GM12801 (cell line): ENCODE results near the gene STK32C.

Experiments
- TF ChIP-seq, protein P1 (sequence below): IDR thresholded peaks from one replicate; pipeline ENCODE4 v1.5.1; 2011; ENCODE audit warnings: control low read depth; ENCODE audit not compliant: insufficient read length; ENCODE audit errors: extremely low read depth

STK32C gene

DNA sequence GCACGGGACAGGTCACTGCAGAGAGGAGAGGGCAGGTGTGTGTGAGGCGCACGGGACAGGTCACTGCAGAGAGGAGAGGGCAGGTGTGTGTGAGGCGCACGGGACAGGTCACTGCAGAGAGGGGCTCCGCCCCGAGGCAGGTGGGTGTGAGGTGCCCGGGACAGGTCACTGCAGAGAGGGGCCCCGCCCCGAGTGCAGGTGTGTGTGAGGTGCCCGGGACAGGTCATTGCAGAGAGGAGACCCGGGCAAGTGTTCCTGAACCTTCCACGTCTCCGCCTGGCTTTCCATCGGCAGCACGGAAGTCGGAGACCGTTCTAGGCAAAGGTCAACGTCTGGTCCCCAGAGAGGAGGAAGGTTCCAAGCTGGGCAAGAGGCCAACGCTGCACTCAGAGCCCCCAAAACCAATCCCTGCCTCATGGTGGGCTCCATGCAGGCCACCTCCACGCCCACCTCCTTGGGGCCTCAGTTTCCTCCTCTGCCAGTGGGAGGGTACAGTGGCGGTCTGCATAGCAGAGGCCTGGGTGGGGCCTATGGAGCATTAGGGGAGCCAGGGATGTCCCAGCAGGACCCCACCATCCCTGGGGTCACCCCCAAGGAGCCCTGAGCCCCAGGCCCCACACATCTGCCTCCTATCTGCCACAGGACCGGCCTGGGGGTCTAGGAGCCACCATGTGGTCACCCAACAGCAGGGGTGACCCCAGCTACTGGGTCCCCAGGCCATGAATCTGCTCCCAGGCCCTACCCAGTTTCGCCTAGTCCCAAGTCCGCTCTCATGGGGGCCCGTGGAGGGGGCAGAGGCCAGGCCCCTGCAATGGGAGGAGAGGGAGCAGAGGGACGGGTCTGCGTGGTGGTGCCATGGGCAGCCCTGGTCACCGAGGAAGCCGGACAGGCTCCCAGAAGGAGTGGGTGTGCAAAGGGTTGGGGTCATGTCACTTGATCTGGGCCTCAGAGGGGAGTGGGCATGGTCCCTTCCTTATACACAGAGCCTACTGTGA lies 57.0 kb downstream of the STK32C start:
- TF ChIP-seq, protein P1, sequence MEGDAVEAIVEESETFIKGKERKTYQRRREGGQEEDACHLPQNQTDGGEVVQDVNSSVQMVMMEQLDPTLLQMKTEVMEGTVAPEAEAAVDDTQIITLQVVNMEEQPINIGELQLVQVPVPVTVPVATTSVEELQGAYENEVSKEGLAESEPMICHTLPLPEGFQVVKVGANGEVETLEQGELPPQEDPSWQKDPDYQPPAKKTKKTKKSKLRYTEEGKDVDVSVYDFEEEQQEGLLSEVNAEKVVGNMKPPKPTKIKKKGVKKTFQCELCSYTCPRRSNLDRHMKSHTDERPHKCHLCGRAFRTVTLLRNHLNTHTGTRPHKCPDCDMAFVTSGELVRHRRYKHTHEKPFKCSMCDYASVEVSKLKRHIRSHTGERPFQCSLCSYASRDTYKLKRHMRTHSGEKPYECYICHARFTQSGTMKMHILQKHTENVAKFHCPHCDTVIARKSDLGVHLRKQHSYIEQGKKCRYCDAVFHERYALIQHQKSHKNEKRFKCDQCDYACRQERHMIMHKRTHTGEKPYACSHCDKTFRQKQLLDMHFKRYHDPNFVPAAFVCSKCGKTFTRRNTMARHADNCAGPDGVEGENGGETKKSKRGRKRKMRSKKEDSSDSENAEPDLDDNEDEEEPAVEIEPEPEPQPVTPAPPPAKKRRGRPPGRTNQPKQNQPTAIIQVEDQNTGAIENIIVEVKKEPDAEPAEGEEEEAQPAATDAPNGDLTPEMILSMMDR = no peak

DNA sequence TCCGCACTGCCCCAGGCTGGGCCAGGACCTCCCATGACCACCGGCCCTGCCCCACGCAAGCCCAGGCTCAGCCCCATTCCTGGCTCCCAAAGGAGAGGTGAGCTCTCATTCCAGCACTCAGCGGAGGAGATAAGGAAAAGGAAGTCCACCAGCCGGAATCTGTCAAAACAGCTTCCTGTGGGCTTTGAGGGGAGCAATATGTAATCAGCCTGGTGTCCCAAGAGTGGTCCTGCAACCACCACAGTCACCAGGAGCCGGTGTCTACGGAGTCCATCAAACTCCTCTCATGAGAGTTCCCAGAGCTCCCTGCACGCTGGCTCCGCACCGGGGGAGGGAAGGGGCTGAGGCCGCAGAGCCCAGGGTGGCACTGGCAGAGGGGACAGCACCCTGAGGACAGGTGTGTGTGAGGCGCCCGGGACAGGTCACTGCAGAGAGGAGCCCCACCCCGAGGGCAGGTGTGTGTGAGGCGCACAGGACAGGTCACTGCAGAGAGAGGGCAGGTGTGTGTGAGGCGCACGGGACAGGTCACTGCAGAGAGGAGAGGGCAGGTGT lies 57.9 kb downstream of the STK32C start:
- TF ChIP-seq, protein P1 = no peak

DNA sequence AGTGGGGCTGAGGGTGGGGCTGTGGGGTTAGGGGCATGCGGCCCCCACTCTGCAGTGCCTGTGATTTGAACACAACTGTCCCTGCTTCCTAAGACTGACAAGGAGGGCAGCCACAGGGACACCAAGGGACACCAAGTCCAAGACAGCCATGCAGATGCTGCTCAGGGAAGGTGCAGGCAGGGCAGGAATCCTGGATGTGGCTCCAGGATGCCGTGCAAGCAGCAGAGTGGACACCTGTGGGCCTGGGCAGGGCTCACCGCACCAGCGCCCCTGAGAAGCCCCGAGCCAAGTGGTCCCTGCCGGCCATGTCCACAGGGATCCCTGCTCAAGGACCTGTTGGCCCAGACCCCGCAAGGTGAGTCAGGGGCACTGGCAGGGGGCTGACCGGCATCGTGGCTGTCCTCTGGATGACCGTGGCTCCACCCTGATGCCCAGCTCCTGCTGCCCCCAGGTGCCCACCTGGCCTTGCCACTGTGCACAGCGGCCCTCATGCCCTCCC lies 58.5 kb downstream of the STK32C start:
- TF ChIP-seq, protein P1 = no peak

DNA sequence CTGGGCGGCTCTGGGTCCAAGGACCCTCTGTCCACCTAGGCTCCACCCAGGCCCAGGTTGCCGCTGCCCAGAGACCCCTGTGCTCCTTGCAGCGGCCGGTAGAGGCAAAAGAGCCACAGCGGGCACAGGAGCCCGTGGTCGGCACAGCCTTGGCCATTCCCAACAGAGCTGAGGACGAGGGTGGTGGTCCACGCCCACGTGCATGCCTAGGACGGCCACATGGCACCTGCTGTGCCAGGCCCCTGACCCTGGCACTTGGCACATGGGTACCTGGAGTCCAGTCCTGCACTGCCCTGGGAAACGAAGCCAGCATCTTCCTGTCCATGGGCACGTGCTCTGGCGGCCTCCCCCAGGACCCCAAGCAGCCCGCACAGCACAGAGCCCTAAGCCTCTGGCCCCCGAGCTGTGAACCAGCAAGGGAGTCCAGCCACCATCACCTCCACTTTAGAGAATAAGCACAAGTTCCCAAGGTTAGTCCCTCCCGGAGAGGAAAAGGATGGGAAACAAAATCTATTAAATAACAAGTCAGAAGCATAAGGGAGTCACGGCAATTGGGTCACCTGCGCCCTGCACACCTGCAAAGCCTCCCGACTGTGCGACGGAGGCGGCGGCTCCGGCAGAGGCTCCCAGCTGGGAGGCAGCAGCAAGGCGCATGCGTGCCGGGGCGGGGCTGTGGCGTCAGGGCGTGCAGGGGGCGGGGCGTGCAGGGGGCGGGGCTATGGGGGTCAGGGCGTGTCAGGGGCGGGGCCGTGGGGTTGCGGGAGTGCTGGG lies 59.1 kb downstream of the STK32C start:
- TF ChIP-seq, protein P1 = no peak

DNA sequence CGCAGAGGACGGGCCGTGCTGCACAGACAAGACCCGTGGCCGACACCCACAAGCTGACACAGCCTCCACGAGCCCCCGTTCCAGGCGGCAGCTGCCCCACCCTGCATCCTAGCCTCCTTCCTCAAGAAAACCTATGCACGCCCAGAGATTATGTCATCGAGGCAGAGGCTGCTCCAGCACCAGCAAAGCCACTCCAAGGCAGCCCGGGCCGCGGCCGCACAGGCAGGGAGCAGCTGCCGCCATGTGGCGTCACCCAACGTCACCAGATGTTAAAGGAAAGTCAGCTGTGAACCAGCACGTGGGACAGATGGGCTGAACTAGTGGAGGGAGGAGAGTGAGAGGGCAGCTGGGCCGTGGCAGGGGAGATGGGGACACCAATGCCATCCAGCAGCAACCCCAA lies 59.8 kb downstream of the STK32C start:
- TF ChIP-seq, protein P1 = no peak

DNA sequence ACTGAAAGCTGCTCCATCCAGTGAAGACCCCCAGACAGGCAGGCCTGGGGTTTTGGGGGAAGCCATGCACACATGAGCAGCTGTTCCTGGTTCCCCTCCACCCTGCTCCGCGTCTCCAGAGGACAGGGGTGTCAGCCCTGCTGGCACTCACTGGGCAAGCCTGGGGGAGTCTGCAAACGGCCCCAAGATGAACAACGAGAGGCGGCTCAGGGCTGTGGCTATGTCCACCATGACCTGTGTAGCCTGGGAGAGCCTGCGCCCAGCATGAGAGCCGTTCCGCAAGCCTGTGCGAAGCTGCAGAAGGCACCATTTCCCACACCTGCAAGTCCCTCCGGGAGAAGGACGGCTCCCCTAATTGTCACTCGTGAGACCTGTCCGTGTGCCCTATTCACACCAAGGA lies 61.5 kb downstream of the STK32C start:
- TF ChIP-seq, protein P1 = no peak

DNA sequence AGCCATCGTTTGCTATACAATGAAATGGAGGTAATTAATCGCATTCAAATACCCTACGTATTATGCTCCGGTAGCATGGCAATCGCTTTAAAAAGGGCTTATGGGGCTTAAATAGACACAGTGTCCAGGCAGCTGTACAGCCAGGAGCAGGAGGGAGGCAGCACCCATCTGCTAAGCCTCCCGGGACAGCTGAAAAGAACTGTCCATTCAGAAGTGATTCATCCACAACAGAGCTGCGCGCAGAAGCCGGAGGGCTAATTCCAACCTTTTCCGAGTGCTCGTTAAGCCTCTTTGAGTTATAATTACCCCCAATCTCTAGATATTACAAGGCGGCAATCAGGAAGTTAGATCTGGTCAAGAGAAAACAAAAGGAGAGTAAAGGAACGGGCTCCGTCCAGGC lies 62.7 kb downstream of the STK32C start:
- TF ChIP-seq, protein P1 = no peak
